Measurements from ENCODE around the gene SERPINA1.
"Not testable (repeated sequence)": the region's sequence is repeated elsewhere in the genome, so short reads cannot be mapped to it uniquely, and the experiment has no call there.

Gene SERPINA1

DNA sequence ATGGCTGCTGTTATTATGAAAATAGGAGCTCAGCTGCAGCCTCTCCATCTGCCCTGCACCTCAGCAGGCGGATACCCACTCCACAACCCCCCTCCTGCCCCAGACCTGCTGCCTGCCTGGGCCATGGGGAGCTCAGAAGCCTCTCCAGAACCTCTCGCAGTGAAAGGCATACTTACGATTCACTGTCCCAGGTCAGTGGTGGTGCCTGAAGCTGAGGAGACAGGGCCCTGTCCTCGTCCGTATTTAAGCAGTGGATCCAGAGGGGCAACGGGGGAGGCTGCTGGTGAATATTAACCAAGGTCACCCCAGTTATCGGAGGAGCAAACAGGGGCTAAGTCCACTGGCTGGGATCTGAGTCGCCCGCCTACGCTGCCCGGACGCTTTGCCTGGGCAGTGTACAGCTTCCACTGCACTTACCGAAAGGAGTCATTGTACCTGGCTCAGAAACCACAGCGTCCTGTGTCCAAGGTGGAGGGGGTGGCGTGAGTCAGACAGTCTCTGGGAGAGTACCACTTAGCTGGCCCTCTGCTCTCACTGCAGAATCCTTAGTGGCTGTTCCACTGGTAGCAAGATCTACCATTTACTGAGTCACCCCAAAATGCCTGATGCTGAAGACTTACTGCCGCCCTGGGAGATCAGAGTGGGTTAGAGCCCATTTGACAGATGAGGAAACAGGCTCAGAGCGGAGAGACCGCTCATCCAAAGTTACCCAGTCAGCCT, at the start of gene SERPINA1:
Gene SERPINA1, minus strand, starts transcription at position 219 of the 720 bp plus-strand sequence. CDS start 5,365 bp downstream, outside the sequence.
- in situ Hi-C loops (cut with MboI; ENCODE audit: low sequenced_read_pairs) = no loop called here

DNA sequence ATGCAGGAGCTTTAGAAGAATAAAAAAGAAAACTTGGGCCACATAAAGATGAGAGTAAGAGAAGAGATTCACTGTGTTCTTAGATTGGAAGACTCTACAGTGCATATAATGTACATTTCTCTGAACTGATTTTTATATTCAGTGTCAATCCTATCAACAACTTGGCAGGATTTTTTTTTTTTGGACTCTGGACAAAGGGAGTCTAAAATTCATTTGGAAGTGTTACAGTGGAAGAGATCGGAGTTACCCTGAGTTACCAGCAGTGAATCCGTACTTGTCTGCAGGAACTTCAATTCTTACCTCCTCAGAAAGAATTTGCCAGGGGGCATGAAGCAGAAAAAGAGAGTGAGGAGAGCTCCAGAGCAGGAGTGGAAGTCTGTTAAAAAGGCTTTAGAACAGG, 40.2 kb upstream of the SERPINA1 start:
- in situ Hi-C loops (cut with MboI; ENCODE audit: low sequenced_read_pairs) = no loop called here

DNA sequence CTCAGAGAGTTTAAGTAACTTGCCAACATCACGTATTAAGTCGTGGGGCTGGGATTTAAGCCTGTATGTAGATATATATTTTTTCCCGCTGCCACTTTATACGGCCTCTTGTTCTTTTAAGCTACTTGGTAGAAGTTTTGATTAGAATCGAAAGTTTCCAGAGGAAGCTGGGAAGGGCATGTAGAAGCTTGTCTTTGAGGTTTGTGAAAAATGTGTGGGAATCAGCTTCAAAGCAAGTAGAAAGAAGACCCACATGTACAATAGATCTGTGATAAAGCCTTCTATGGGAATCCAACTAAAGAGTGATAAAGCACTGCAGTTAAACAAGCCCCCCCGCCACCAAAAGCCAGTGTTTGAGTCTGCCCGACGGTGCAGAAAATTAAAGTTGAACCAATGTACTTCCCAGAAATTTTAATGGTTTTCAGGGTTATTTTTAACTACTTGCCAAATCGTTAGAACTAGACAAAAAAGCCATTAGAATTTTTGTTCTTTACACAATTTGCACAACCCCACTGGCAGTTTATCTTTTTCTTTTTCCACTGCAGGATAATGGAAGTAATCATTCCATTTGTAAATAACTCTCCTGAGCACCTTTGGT, 38.7 kb upstream of the SERPINA1 start:
- in situ Hi-C loops (cut with MboI; ENCODE audit: low sequenced_read_pairs) = no loop called here

DNA sequence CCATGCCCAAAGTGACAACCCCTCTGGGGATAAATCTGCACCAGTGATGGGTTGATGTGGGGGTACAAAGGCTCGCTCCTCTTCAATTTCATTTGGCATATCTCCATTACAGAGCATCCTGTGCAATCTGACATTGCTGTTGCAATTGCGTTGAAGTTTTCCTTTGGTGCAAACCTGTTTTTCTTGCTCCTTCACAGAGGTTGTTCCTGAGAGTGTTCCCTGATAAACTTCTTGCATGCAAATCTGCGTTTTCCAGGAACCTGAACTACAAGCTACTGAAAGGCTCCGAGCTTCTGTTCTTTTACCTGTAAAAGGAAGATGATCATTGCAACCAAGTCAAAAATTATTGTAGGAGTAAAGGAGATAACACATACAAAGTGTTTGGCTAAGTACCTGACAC, 38.1 kb upstream of the SERPINA1 start:
- in situ Hi-C loops (cut with MboI; ENCODE audit: low sequenced_read_pairs) = no loop called here

DNA sequence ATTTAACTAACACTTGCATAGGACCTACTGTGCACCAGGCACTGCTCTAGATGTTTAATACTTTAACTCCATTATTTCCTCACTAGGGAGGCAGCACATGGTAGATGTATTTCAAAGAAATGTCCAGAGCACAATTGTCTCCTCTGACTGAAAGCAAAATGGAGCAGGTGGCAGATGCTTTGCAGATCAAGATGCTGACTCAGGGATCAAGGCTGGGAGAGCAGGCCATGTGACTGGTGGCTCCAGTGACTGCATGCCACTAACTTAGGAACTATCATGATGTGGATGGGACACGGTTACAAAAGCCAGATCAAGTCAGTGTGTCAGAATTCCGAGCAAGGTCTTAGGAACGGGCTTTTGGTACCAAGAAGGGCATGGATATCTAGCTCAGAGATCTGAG, 36.0 kb upstream of the SERPINA1 start:
- in situ Hi-C loops (cut with MboI; ENCODE audit: low sequenced_read_pairs) = no loop called here

DNA sequence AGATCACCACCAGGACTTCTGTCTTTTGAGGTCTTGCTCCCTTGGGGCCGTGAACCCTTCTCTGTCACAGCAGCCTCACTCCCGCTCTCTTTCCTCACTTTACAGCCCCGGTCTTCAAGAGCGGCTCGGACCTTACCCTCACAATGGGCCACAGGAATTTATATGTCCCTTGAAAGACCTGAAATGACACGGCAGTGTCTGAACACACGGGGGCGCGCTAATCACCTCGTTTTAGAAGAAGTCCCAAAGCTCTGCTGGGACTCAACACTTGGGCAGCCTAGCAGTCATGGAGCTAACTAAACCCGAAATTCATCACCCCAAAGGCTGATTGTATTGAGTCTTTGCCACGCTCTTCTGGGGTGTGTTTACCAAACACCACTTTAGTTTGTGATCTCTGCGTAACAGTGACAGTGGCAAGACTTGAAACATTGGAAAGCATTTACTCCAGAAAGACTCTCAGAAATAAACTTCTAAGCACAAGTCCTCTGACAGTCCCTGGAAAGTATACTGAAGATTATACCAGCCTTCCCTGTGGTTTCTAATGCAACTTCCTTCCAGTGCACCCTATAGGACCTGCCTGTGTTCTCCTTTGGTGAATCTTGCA, 35.2 kb upstream of the SERPINA1 start:
- in situ Hi-C loops (cut with MboI; ENCODE audit: low sequenced_read_pairs) = no loop called here

DNA sequence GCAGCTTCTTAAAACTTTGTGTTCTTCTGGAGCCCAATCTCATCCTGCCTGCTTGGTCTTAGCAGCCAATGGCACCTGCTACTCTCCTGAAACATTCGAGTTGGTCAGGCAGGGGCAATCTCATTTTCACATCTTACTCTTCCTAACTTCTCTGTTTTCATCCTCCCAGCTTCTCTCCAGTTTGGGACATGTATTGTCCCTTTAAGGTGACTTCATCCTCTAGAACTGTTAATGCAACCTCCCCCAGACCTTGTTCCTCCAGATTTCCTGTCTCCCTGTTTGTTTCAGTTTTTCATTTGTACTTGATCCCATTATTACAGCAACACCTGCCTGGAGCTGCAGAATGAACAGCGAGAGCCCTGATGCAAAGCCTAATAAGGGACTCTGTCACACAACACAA, 32.9 kb upstream of the SERPINA1 start:
- in situ Hi-C loops (cut with MboI; ENCODE audit: low sequenced_read_pairs) = no loop called here

DNA sequence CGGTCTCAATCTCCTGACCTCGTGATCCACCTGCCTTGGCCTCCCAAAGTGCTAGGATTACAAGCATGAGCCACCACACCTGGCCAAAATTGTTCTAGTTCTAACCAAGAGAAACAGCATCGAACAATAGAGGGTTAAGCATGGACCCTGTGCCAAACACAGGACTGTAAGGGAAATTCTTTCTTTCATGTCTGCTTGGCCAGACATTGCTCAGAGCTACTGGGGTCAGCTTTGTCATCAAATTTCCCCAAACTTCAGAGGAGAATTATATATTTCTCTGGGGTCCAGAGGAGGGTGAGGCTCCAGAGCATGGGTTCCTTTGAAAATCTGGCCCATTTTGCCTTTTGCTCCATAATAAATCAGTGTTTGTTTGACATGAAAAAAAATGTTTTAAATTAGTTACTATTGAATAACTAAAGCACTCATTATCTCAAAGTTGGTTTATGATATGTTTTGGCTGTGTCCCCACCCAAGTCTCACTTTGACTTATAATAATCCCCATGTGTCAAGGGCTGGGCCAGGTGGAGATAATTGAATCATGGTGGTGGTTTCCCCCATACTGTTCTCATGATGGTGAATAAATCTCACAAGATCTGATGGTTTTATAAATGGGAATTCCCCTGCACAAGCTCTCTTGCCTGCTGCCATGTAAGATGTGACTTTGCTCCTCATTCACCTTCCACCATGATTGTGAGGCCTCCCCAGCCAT, 29.2 kb upstream of the SERPINA1 start:
- in situ Hi-C loops (cut with MboI; ENCODE audit: low sequenced_read_pairs) = not testable (repeated sequence)

DNA sequence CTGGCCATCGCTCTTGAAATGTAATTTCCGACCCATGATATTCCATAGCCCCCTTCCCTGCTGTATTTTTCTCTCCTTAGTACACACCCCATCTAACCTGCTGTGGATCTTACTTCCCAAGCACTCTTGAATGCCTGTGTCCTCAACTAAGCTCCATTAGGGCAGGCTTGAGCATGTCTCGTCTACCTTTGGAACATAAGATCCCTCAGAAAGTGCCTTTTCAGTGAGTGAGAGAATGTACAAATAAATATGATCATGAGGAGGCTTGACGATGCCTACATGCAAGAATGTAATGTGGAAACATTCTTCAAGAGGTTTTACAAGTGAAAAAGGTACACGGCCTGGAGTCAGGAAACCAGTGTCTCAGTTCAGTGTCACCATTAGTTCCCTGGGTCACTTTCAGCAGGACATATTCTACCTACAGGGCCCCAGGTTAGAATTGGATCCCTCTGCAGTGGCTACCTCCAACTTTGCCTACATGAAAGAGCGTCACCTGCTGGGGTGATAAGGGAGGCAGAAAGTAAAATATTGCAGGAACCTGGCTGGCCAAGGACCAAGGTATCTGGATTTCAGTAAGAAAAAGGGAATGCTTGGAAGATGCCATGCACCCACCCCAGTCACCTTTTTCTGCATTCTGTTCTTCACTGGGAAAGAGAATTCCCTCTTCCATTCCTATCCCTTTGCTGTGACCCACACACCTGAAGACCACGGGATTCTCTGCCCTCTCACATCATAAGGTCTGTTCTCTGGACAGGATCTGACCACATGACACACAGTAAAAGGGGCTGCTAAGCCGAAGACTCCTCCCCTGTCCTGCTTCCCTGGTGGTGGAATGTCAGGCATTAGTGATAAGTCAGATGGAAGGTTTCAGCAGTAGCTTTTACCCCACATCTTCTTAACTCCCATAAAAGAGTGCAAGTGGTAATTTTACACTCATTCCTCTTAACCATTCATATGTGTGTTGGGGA, 24.6 kb upstream of the SERPINA1 start:
- in situ Hi-C loops (cut with MboI; ENCODE audit: low sequenced_read_pairs) = no loop called here

DNA sequence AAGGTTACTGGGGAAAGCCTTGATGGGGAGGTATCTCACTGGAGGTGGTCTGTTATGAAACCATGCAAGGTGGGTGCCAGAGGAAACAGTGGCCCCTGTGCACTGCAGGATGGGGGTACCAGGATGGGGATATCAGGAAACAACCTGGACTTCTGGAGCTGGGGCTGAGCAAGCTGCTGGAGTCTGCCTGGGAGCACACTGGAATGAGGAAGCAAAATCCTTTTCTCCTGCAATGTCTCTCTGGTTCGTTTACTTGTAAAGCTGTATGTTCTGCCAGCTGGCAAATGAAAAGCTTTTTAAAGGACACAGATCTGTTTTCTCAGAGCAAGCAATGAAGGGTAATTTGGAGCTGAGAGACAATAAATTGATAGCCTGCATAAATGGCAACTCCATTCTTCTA, 23.2 kb upstream of the SERPINA1 start:
- in situ Hi-C loops (cut with MboI; ENCODE audit: low sequenced_read_pairs) = no loop called here

DNA sequence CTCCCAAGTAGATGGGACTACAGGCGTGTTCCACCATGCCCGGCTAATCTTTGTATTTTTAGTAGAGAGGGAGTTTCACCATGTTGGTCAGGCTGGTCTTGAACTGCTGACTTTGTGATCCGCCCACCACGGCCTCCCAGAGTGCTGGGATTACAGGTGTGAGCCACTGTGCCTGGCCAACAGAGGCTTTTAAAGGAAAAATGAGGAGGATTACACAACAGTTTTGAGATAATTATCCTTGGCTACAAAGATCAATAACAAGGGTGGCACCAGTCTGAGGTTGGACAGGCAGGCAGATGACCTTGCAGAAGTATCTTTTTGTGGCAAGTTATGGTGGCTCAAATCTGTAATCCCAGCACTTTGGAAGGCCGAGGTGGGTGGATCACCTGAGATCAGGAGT, 21.0 kb upstream of the SERPINA1 start:
- in situ Hi-C loops (cut with MboI; ENCODE audit: low sequenced_read_pairs) = not testable (repeated sequence)

DNA sequence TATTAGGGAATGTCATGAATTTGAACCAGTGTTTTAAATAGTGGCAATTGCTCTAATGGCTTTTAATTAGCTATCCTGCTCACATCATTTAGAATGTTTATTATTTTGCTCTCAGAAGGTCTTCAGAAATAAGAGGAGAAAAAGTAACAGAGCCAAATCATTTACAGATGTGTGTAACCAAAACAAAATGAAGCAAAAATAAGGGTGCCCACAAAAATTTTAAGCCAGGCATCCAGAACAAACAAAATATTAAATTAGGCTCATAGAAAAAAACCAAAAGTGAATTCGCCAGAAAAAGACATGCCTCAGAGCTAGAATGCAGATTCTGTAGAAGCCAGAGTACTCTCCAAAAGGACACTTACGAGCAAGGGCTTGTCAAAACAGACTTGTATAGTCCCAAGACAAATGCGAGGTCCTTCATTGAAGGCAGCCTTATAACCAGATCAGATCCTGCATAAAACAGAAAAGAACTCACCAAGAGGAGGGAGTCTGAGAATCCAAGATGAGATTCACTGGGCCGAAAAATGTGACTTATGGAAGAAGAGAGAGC, 20.2 kb upstream of the SERPINA1 start:
- in situ Hi-C loops (cut with MboI; ENCODE audit: low sequenced_read_pairs) = no loop called here

DNA sequence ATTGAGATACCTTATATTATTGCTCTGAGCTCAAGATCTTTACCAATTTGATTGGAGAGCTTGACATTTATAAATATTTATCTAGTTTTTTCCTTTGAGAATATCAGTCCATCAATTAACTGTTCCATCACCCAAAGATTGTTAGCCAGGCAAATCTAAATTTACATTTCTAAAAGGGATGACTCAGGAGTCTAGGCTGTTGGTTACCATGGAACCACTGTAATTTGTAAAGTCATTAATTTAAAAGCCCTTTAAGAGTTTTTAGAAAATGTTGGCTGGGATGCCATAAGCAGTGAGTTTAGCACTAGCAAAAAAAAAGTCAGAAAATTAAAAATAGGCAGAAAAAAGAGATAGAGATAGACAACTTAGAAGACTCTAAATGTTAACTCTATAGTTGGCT, 19.5 kb upstream of the SERPINA1 start:
- in situ Hi-C loops (cut with MboI; ENCODE audit: low sequenced_read_pairs) = no loop called here

DNA sequence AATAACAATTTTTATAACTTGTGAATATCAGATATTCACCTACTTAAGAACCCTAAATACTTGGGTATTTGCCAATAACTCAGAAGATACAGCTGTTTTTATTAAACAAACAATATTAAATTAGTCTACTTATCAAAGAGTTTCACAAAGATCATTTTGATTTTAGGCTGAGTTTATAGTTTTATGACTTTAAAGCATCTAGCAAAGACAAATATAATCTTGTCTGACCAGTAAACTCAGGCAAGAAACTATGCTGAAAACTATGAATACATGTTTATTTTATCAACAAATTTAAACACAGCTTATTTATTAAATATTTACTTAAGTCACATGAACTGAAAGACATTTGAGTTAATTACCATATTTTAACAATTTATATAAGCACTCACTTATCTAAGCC, 18.5 kb upstream of the SERPINA1 start:
- in situ Hi-C loops (cut with MboI; ENCODE audit: low sequenced_read_pairs) = no loop called here

DNA sequence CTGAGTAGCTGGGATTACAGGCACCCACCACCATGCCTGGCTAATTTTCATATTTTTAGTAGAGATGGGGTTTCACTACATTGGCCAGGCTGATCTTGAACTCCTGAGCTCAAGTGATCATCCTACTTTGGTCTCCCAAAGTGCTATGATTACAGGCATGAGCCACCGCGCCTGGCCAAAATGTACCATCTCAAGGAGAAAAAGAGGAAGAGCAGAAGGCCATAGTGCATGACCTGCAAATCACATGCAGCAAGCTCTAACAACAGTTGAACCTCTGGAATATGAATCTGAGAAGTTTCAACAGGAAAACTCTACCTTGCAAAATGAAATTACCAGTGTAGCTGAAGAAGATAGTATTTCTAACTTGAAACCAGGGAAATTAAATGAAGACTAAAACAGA, 17.1 kb upstream of the SERPINA1 start:
- in situ Hi-C loops (cut with MboI; ENCODE audit: low sequenced_read_pairs) = no loop called here

DNA sequence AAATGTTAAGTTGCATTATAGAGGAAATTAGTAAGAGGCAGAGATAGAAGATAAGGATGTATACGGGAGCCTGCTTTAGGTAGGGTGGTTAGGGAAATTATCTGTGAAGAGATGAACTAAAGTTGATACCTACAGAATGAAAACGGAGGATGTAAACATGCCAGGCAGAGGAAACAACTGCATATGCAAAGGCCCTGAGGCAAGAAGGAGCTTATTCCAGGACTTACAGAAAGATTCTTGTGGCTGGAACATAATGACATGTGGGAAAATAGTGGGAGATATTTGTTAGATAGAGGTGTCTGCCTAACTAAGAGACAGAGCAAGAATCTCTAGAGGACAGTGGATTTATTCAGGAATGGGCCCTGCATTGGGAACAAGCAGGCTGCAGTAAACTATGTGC, 16.2 kb upstream of the SERPINA1 start:
- in situ Hi-C loops (cut with MboI; ENCODE audit: low sequenced_read_pairs) = no loop called here

DNA sequence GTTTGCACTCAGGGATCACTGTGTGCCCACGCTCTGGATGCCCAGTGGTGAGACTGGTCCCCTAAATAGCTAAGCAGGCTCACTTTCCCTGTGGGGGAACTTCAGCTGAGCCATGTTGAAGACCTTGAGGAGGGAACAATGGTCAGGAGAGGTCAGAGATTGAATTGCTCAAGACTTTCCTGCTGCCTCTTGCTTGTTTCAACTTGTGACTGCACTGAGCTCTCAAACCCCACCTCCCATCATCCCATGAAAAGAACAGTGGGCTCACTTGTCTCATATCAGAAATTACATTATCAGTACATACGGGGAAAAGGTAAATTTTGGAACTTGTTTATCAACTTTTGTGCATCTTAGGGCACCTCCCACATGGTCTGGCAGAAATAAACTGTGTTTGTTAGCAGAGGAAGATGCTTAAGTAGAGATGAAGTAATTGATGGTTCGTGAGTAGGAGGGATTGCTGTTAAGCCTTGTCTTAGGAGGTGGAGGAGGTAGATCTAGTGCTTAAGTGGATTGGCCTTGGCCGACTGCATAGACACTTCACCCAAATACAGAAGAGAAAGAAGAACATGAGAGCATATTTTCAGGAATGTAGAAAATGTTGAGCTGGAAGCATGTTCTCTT, 15.0 kb upstream of the SERPINA1 start:
- in situ Hi-C loops (cut with MboI; ENCODE audit: low sequenced_read_pairs) = no loop called here

DNA sequence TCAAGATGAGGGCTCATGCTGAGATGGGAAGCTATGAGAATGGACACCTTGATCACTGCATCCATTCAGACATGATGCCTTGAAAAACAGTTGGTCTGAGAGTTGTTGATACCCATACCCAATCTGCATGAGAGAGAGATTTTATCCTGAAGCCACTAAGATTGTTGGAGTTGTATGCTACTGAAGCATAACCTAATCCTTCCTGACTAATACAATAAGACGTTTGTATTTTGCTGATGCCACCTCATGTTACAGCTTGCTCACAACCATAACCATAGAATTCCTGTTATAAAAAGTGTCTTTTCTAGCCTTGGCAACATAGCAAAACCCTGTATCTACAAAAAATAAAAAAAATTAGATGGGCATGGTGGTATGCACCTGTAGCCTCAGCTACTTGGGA, 12.7 kb upstream of the SERPINA1 start:
- in situ Hi-C loops (cut with MboI; ENCODE audit: low sequenced_read_pairs) = no loop called here

DNA sequence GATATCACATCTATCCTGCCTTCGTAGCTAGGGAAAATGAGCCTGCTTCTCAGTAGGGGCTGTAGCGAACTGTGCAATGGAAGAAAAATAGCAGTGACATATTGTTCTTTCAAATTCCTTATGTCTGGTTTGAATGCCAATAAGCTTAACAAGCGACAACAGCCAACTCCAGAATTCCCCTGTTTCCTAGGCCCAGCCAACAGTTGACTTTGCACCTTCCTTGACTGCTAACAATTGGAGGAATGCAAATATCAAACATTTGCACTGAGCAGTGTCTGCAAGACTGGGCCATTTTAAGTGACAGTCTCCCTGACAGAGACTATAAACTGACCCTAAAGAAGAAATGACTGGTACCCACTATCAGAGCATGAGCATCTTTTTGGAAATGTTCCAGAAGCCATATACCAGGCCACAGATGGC, 12.0 kb upstream of the SERPINA1 start:
- in situ Hi-C loops (cut with MboI; ENCODE audit: low sequenced_read_pairs) = no loop called here

DNA sequence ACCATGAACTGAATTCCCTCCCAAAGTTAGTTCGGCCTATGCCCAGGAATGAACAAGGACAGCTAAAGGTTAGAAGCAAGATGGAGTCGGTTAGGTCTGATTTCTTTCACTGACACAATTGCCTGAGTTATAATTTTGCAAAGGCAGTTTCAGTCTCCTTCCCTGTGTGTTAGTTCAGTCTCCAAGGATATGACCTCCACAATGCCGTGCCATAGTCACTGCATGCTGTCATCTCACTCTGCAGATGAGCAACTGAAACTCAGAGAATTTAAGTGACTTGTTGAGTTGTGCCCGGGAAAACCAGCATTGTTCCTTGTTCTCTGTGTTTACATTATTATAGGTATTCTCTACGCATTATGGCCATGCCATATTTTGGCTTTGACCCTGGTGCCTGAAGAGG, 10.1 kb upstream of the SERPINA1 start:
- in situ Hi-C loops (cut with MboI; ENCODE audit: low sequenced_read_pairs) = no loop called here

Measured in hTERT RPE-1 (cell line).